ENCODE data around the gene GDNF.

DNA sequence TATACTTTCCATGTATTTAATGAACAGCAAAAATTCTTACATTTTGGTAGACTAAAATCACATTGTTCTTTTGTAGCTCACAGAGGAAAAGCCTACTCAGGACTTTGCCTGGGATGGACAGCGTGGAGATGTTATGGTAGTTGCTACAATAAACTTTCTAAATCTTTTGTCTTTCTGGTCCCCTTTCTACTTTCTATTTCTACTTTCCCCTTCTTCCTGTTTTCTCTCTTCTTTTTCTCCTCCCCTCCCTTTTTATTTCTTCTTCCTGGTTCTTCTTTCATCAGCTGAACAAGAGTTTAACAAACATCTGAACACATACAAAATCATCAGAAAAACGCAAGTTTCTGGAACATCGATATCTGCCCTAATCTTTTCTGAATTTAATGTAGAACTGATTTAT, 15.6 kb upstream of the GDNF start:
- TF ChIP-seq CTCF (IDR thresholded peaks at IDR 0.05 in 8 of 11, conservative IDR thresholded peaks at IDR 0.05 in 3 of 11) (no peak), POLR2A (IDR thresholded peaks at IDR 0.05) (no peak), POLR2AphosphoS5 (IDR thresholded peaks at IDR 0.05) (no peak)

All from spleen (tissue), 7 donors.